Common myeloid progenitor, CD34-positive (primary cell): ENCODE measurements around the gene SFXN2.
"Not testable (repeated sequence)": the region's sequence is repeated elsewhere in the genome, so short reads cannot be mapped to it uniquely, and the experiment has no call there.

ENCODE experiments used
- CTCF ChIA-PET: fragments of 350-600 bp; sonication (Branson Sonifier 250); formaldehyde crosslinking; loops from one replicate; lab custom pipeline; 2021; ENCODE audit warnings: antibody characterized with exemption; lab: Charles Lee
- POLR2A ChIA-PET: fragments of 350-600 bp; sonication (Branson Sonifier 250); formaldehyde crosslinking; loops from one replicate; lab custom pipeline; 2021; ENCODE audit warnings: antibody characterized with exemption; lab: Charles Lee
- DNase-seq, 3 donors: peaks; one replicate each; pipeline versions ENCODE4 v3.0.0 to v3.0.0-alpha.2; 2013
- H3K27ac ChIP-seq, 2 experiments: 1 replicate in 1 of 2; 2 replicates in 1 of 2; pipeline ENCODE4 v1.7.0; 2013; ENCODE audit warnings: inconsistent platforms in 2 of 2, low read length in 2 of 2, mild to moderate bottlenecking in 2 of 2, low read depth in 1 of 2, moderate library complexity in 1 of 2; ENCODE audit not compliant: severe bottlenecking in 2 of 2, insufficient read depth in 1 of 2, poor library complexity in 1 of 2
- H3K27me3 ChIP-seq, 5 experiments: replicated peaks in 2 of 5; 1 replicate in 3 of 5; 2 replicates in 2 of 5; pipeline versions ENCODE4 v1.6.1 to v1.7.0; 2013; ENCODE audit warnings: low read length in 4 of 5, mild to moderate bottlenecking in 2 of 5, moderate library complexity in 2 of 5, inconsistent platforms in 1 of 5; ENCODE audit not compliant: insufficient read depth in 5 of 5, control insufficient read depth in 4 of 5
- H3K36me3 ChIP-seq, 4 experiments: 1 replicate in 2 of 4; 2 replicates in 2 of 4; pipeline versions ENCODE4 v1.6.1 to v1.7.0; 2013; ENCODE audit warnings: low read length in 3 of 4, control low read depth in 1 of 4, mild to moderate bottlenecking in 1 of 4; ENCODE audit not compliant: control insufficient read depth in 4 of 4, insufficient read depth in 4 of 4
- H3K4me1 ChIP-seq, 4 experiments: 1 replicate in 3 of 4; 2 replicates in 1 of 4; pipeline versions ENCODE4 v1.6.1 to v1.7.1; 2013; ENCODE audit warnings: low read length in 3 of 4, mild to moderate bottlenecking in 3 of 4, control low read depth in 1 of 4, inconsistent platforms in 1 of 4, moderate library complexity in 1 of 4; ENCODE audit not compliant: control insufficient read depth in 4 of 4, insufficient read depth in 4 of 4; ENCODE audit errors: control extremely low read depth in 1 of 4
- H3K4me3 ChIP-seq, 7 experiments: 1 replicate in 4 of 7; 2 replicates in 3 of 7; pipeline versions ENCODE4 v1.5.1 to v1.7.0; 2013; ENCODE audit warnings: mild to moderate bottlenecking in 7 of 7, low read length in 6 of 7, moderate library complexity in 6 of 7, inconsistent platforms in 2 of 7, low read depth in 2 of 7, control low read depth in 1 of 7; ENCODE audit not compliant: insufficient read depth in 4 of 7, control insufficient read depth in 1 of 7; ENCODE audit errors: extremely low read depth in 1 of 7
- H3K9me3 ChIP-seq, 5 experiments: 1 replicate in 4 of 5; 2 replicates in 1 of 5; pipeline versions ENCODE4 v1.6.1 to v1.7.1; 2013; ENCODE audit warnings: low read length in 4 of 5, mild to moderate bottlenecking in 2 of 5, inconsistent platforms in 1 of 5, low read depth in 1 of 5, moderate library complexity in 1 of 5; ENCODE audit not compliant: control insufficient read depth in 4 of 5, insufficient read depth in 2 of 5; ENCODE audit errors: control extremely low read depth in 1 of 5
- WGBS: methylation state at CpG from one replicate; pipeline ENCODE4 v1.1.5; 2013; ENCODE audit not compliant: insufficient coverage; 5-methylcytosine and 5-hydroxymethylcytosine counted together

Gene SFXN2

GRCh38 chr10:102740229-102740628 lies 25.8 kb downstream of the SFXN2 start:
- no peak overlapping the region for H3K27ac ChIP-seq
- H3K4me1 ChIP-seq, result peaks cover 23 to 80% (median 49%) of the 10 kb centered on the region in 4 experiments
- H3K36me3 ChIP-seq, result peaks cover 0 to 9% (median 2%) of the 10 kb centered on the region in 4 experiments
- H3K4me3 ChIP-seq, result no peak overlapping the region
- no peaks in the 10 kb centered on the region for H3K9me3 ChIP-seq
- H3K27me3 ChIP-seq, result no peaks in the 10 kb centered on the region
- WGBS, result no CpG with 5 or more reads among the region's 2 CpGs
- DNase-seq, result no peak
- CTCF ChIA-PET, result interaction anchor here (0.9 to 5.8 kb wide), 5 partner anchors 12 to 72 kb away, joined by 3 to 34 read pairs (median 5); no protein-coding TSS in a partner anchor
- POLR2A ChIA-PET, result no interaction called here

- ChIA-PET CTCF (interaction anchor here (1.2 to 5.8 kb wide), 6 partner anchors 10 to 94 kb away, joined by 3 to 34 read pairs (median 4); no protein-coding TSS in a partner anchor), POLR2A (interaction anchor here (0.6 kb wide), 1 partner anchor 172 kb away, joined by 3 read pairs; no protein-coding TSS in a partner anchor)
- Histone ChIP-seq H3K27ac (no peak overlapping the region), H3K4me1 (peaks cover 23 to 82% (median 53%) of the 10 kb centered on the region in 4 experiments), H3K4me3 (no peak overlapping the region), H3K27me3 (no peaks in the 10 kb centered on the region), H3K9me3 (no peaks in the 10 kb centered on the region), H3K36me3 (peaks cover 0 to 8% (median 2%) of the 10 kb centered on the region in 4 experiments)
- WGBS, result no CpG with 5 or more reads among the region's 2 CpGs
- DNase-seq, result no peak
These were observed 27.3 kb downstream of the SFXN2 start for GRCh38 chr10:102741726-102742237.

GRCh38 chr10:102742313-102742712 lies 27.9 kb downstream of the SFXN2 start:
- peaks cover 23 to 78% (median 53%) of the 10 kb centered on the region in 4 experiments for H3K4me1 ChIP-seq
- 94% methylated on average over 4 of the region's 5 CpGs for WGBS
- ChIA-PET POLR2A (interaction anchor here (0.6 kb wide), 1 partner anchor 172 kb away, joined by 3 read pairs; no protein-coding TSS in a partner anchor), CTCF (interaction anchor here (1.2 to 5.8 kb wide), 6 partner anchors 10 to 70 kb away, joined by 3 to 34 read pairs (median 6); no protein-coding TSS in a partner anchor)
- not testable (repeated sequence) for H3K27me3 ChIP-seq, H3K36me3 ChIP-seq, H3K4me3 ChIP-seq, H3K9me3 ChIP-seq, H3K27ac ChIP-seq, DNase-seq

- ChIA-PET POLR2A (interaction anchor here (0.6 to 1.8 kb wide), 4 partner anchors 29 to 1039 kb away, joined by 3 to 5 read pairs (median 3); partner anchors contain the start of genes ARL3 and SFXN2), CTCF (interaction anchor here (1.3 to 3.0 kb wide), 4 partner anchors 8 to 69 kb away, joined by 3 to 21 read pairs (median 4); no protein-coding TSS in a partner anchor)
- 60% methylated on average over 6 of the region's 7 CpGs for WGBS
- peak overlapping the region in 6 of 7 experiments; percentile 39 to 96 (median 90) for H3K4me3 ChIP-seq
- DNase-seq, result peak in 1 of 3 donors; percentile 27
- peaks cover 0 to 3% (median under 1%) of the 10 kb centered on the region in 4 experiments for H3K36me3 ChIP-seq
- H3K27me3 ChIP-seq, result no peaks in the 10 kb centered on the region
- no peaks in the 10 kb centered on the region for H3K9me3 ChIP-seq
- H3K4me1 ChIP-seq, result peaks cover 23 to 70% (median 53%) of the 10 kb centered on the region in 4 experiments
- H3K27ac ChIP-seq, result peak overlapping the region in 1 of 2 experiments; percentile 59
These were observed 28.7 kb downstream of the SFXN2 start for GRCh38 chr10:102743078-102743587.

- peak; percentile 98 to 99 (median 99) for DNase-seq
- Histone ChIP-seq H3K4me1 (peaks cover 23 to 64% (median 48%) of the 10 kb centered on the region in 4 experiments), H3K27ac (peak within 1 kb of the TSS; percentile 67 to 84), H3K4me3 (peak within 1 kb of the TSS; percentile 80 to 96 (median 91)), H3K27me3 (no peaks in the 10 kb centered on the region), H3K36me3 (peaks cover 0 to 3% (median 2%) of the 10 kb centered on the region in 4 experiments), H3K9me3 (no peaks in the 10 kb centered on the region)
- ChIA-PET POLR2A (interaction anchor here (0.6 to 1.8 kb wide), 4 partner anchors 30 to 1040 kb away, joined by 3 to 5 read pairs (median 3); partner anchors contain the start of genes ARL3 and SFXN2), CTCF (interaction anchor here (1.2 to 3.0 kb wide), 4 partner anchors 9 to 69 kb away, joined by 3 to 21 read pairs (median 4); no protein-coding TSS in a partner anchor)
- 0% methylated on average over 29 of the region's 37 CpGs for WGBS
These were observed 29.3 kb downstream of the SFXN2 start, which contains the start of gene WBP1L for GRCh38 chr10:102743588-102744373. Gene WBP1L, plus strand, starts transcription at chr10:102743948. Its CDS starts 106 bp downstream, at chr10:102744054.

GRCh38 chr10:102744374-102745051 lies 30.1 kb downstream of the SFXN2 start:
- H3K27ac ChIP-seq, result peak overlapping the region; percentile 67 to 84
- H3K4me3 ChIP-seq, result peak overlapping the region; percentile 80 to 96 (median 91)
- peaks cover 18 to 56% (median 40%) of the 10 kb centered on the region in 4 experiments for H3K4me1 ChIP-seq
- CTCF ChIA-PET, result interaction anchor here (0.7 to 3.0 kb wide), 4 partner anchors 8 to 23 kb away, joined by 3 to 21 read pairs (median 4); no protein-coding TSS in a partner anchor
- DNase-seq, result peak in 2 of 3 donors; percentile 16 to 31
- no peaks in the 10 kb centered on the region for H3K9me3 ChIP-seq
- POLR2A ChIA-PET, result interaction anchor here (0.7 to 1.8 kb wide), 2 partner anchors 30 to 68 kb away, joined by 3 to 5 read pairs; partner anchors contain the start of genes ARL3 and SFXN2
- H3K27me3 ChIP-seq, result no peaks in the 10 kb centered on the region
- WGBS, result 10% methylated on average over 6 of the region's 9 CpGs
- H3K36me3 ChIP-seq, result peaks cover 0 to 3% (median 2%) of the 10 kb centered on the region in 4 experiments
